Right renal pelvis (tissue), 4 donors: ENCODE measurements around the gene GRB7. TPM values are rescaled to one million over a fixed set of nuclear protein-coding genes. Genes with fewer than 3 reads are reported as not detected.
"Not testable (repeated sequence)": the region's sequence is repeated elsewhere in the genome, so short reads cannot be mapped to it uniquely, and the experiment has no call there.

Experiments used
- DNase-seq, 4 donors: peaks; one replicate each; pipeline ENCODE4 v3.0.0-alpha.2; 2013; ENCODE audit warnings: low read depth in 4 of 4, low spot score in 3 of 4, missing footprints in 1 of 4
- polyA plus RNA-seq, 4 donors: library from polyadenylated mRNA; unstranded; fragments of 120-200 nt; gene quantifications; one replicate each; pipeline ENCODE4 v1.2.1, GENCODE V29; 2013; ENCODE audit not compliant: insufficient read length in 4 of 4

The GRB7 gene
- polyA plus RNA-seq, 4 donors, result 33.5 to 40.5 (median 39.2) TPM

DNA sequence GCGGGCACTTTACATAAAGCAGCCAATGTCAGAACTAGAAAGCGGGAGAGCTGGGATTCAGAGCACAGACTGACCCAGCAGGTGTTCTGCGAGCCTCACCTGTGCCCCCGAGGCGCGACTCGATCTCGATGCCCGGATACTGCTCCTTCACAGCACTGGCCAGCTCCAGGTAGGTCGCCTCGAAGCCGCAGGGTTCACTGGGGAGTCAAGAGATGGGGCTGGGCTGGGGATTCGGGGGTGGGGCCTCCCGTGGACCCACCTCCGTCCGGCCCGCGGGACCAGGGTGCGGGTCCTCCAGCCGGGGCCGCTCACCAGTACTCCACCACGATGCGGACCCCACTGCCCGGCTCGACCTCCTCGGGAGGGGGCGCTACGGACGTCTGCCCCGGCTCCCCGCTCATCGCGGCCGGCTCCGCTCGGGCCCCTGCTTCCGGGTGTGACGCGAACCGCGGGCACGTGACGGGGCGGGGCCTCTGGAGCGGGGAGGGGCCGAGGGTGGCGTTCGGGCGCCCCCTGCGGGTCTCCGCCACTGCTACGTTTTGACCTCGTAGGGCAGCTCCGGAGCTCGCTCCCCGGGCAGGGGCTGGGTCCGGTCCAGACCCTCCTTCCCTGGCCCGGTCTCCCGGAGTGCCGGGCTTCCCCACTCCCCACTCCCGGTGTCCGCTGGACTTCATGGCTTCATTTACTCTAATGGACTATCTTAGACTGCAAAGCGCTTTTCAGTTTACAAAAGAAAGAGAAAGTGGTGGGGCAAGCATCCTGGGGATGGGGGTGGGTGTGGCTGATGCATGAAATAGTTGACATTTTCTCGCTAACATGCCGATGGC lies 7.4 kb upstream of the GRB7 start, which contains the start of gene MIEN1:
TSS of gene MIEN1 (minus strand) at position 438 of the 827 bp plus-strand sequence. CDS start at position 401, 37 bp downstream.
- DNase-seq, result peak in 2 of 4 donors; percentile 77 to 83

DNA sequence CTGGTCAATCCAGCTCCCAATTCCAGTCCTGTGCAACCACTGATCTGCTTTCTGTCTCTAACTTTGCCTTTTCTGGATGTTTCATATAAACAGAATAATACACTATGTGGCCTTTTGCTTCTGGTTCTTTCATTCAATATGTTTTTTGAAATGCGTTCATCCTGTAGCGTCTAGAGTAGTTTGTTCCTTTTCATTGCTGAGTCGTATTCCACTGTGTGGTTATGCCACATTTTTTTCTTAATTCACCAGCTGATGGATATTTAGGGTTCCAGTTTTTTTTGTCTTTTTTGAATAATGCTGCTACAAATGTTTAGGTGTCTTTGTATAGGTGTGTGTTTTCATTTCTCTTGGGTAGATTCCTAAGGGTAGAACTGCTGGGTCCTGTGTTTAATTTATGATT lies 5.2 kb upstream of the GRB7 start:
- DNase-seq, result no peak

DNA sequence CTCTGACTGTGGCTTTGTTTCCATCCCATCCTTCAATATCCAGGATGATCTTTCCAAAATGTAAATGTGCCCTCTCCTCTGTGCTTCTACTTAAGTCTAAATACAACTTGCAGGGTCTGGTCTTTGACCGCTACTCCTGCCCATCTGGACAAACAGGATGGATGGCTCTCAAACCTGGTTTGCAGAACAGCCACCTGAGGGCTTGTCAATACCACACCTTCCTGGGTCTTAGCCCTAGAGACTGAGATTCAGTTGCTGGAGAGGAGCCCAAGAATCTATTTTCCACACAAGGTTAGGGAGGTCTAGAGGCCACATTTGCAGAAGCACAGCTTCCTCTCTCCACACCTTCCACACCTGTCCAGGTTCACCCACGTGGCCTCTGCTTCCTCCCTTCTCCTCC lies 1.9 kb upstream of the GRB7 start:
- DNase-seq, result no peak

DNA sequence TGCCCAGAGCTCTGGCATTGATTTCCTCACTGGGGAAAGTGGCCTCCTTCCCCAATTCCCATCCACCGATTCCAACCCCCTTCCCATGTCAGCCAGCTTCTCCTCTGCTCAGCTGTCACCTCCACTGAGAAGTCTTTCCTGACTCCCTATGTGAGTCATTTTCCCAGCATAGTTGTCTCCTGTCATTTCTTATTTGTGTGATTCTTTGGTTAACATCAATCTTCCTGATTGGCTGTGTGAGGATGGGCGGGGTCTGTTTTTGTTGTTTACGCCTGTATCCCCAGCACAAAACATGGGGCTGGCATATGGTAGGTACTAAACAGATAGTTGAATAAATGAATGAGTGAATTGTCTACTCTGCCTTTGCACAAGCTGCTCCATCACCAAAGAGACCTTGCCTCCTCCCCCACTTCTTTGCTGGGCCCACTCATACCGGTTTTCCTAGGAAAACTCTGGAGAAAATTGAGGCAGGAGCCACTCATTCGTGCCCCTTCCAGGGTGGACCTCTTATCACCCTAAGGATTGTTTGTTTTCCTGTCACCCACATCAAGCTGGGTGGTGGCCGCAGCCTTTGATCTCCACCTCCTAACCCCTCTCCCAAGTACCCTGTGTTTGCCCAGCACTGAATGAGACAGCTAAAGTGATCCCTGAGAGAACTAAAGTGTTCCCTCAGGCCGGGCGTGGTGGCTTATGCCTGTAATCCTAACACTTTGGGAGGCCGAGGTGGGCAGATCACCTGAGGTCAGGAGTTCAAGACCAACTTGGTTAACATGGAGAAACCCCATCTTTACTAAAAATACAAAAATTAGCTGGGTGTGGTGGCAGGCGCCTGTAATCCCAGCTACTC lies 1.2 kb upstream of the GRB7 start:
- DNase-seq, result no peak

DNA sequence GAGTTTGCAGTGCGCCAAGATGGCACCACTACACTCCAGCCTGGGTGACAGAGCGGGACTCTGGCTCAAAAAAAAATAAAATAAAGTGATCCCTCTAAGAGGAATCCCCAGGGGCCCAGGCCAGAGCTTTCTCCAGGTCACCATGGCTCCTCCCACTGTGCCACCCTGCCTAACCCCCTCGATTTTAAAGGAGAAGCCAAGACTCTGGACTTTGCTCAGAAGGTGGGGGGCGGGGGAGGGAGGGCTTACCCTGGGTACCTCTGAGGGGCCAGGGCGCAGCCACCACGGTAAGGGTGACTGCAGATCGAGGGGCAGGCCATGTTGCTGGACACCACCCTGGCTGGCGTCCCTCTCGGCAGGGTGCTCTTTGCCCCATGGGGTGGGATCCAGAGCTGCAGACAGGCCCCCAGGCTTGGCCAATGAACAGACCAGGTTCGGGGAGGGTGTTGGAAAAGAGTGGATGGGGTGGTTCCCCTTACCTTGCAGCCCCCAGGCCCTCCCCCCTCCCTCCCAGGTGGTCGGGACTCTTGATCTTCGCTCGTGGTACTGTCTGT lies 455 bp upstream of the GRB7 start:
- DNase-seq, result no peak

DNA sequence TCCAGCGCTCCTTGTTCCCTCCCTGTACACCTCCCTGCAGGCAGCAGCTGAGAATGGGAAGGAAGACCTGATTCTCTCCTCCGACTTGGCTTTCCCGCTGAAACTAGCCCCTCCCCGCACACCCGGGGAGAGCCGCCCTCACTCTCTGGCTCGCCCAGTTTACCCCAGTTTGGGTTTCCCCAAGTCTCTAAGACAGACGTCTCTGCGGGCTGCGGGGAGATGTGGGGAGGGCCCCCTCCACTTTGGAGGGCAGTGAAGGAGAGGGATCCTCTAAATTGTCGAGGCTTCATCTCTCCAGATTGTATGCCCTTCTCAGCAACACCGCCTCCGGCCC lies 797 bp downstream of the GRB7 start:
- no peak for DNase-seq

DNA sequence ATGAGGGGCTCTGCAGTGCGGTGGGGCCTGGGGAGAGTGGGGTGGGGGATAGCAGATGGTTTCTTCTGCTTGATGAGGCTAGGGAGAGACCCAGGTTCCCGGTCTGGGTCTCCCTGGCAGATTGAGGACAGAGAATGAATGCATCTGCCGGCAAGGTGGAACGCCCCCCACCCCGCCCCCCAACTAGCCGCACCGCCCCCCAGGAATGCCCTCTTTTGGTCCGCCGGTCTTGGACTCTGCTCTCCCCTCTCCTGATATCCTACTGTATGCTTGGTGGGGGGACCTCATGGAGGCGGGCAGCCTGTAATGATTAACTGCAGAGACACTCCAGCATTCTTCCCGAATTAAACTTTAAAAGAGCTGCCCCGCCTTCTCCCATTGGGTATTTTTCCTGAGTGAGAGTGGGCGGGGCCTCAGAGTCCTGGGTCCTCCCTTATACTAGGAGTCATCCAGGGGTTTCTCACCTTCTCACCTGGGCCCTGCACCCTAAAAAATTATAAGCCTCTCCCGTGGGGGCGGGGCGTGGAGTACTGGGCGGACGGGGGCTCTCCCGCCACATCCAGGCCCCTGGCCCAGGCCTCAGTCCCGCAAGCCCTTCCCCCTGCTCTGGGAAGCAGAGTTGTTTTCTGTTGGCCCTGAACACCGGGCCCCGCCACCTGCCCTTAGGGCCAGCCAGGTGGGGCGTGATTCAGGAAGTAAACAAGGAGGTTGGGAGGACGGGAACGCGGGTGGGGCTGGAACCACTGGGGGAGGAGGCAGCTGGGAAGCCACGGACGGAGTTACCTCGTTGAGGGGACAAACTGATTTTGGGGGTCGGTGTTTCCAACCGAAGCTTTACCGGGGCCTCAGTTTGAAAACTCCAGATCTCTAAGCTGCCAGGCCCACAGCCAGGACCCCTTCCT lies 1.5 kb downstream of the GRB7 start:
- peak in 3 of 4 donors; percentile 55 to 85 (median 80) for DNase-seq

DNA sequence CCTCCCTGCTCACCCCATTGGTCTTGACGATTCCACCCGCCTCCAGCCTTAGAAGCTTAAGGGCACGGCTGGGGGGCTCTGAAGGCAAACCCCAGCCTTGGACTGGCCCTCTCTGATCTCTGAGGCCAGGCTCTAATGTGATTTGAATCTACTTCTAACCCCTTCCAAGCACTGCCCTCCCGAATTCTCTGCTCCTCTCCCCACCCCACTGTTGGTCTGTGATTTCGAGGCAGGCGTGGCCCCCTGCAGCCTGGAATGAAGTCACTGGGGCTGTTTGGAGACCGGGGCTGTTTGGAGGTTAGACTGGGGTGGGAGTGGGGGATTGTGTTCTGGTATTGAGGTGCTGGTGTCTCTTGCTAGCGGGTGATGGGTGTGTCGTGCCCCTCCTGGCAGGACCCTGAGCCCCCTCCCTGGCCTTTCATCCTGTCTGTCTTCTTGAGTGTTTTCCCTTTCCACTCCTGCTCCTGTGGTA lies 2.2 kb downstream of the GRB7 start:
- DNase-seq, result no peak

DNA sequence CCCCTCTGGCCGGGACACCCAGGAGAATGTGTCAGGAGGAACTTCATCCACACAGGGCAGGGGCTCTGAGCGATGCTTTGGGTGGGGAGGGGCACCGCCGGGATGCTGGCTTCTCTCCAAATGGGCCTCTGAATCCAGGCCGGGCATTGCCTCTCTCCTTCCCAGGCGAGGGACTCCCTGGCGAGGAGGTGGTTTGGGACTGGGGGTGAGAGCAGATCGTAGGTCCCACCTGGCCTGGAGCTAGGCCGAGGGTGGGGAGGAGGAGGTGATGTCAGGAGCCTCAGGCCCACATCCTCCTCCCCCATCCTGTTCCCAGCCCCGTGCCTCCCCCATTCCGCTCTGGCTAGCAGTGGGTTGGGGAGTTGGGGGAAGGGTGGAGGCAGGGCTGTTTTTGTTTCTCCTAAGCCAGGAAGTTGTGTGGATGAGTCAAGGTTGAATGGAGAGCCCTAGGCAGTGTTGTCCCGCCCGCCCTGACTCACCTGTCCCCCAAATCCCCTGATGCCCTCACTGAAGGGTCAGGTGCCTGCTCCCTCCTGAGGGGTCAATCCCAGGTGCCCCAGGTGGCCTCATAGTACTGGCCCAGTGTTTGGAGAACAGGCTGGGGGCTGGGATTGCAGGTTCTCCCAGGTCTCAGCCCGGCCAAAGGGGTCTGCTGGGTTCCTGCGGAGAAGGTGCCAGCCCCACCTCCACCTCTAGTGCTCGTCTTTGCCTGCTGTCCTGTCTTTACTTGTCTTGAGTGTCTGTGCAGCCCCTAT lies 2.8 kb downstream of the GRB7 start:
- no peak for DNase-seq

DNA sequence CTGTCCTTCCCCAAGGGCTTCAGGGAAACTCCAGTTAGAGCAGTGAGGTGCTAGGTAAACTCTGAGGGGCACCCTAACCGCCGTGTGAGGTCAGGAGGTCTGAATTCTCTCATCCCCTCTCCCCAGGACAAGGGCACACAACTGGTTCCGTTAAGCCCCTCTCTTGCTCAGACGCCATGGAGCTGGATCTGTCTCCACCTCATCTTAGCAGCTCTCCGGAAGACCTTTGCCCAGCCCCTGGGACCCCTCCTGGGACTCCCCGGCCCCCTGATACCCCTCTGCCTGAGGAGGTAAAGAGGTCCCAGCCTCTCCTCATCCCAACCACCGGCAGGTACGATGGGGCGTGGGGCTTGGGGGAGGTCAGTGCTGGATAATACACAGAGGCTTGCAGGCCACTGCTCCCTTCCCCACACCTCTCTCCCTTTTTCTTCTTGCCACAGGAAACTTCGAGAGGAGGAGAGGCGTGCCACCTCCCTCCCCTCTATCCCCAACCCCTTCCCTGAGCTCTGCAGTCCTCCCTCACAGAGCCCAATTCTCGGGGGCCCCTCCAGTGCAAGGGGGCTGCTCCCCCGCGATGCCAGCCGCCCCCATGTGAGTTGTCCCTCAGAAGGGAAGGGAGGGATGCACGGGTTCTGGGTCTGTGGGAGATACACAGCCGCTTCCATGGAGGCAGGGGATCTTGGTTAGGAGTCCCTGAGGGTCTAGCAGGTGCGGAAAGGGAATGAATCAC lies 4.6 kb downstream of the GRB7 start:
- no peak for DNase-seq

DNA sequence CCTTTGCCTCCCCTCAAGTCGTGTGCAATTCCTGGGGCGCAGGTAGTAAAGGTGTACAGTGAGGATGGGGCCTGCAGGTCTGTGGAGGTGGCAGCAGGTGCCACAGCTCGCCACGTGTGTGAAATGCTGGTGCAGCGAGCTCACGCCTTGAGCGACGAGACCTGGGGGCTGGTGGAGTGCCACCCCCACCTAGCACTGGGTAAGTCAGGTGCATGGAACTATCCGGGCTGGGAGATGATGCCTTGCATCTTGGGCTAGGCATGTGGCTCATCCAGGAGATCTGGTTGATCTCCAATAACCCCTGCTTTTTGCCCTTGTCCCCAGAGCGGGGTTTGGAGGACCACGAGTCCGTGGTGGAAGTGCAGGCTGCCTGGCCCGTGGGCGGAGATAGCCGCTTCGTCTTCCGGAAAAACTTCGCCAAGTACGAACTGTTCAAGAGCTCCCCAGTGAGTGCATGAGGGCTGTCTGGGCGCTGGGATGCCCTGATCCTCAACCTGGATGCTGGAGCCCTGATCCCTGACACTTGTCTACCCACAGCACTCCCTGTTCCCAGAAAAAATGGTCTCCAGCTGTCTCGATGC lies 5.2 kb downstream of the GRB7 start:
- DNase-seq, result no peak

DNA sequence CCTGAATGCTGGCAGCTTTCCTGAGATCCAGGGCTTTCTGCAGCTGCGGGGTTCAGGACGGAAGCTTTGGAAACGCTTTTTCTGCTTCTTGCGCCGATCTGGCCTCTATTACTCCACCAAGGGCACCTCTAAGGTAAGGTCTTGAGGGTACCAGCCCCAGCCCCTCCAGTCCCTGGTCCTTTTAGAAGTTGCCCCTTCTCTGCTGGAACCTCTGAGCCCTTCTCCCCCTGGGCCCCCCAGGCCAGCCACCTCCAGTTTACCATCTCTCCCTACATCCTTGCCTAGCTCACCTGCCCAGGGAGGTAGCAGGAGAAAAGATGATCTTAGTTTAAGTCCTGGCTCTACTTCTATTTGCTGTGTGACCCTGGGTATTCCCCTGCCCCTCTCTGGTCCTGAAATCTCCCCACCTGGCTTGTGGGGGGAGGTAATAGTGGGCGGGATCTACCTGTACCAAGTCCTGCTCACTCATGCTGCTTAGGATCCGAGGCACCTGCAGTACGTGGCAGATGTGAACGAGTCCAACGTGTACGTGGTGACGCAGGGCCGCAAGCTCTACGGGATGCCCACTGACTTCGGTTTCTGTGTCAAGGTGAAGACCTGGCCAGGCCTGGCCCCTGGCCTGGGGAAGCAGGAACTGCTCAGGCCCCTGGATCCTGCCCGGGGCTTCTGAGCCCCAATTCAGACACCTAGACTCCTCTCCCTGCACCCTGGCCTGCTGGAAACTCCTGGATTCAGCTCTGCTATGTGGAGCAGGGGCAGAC lies 6.5 kb downstream of the GRB7 start:
- no peak for DNase-seq

DNA sequence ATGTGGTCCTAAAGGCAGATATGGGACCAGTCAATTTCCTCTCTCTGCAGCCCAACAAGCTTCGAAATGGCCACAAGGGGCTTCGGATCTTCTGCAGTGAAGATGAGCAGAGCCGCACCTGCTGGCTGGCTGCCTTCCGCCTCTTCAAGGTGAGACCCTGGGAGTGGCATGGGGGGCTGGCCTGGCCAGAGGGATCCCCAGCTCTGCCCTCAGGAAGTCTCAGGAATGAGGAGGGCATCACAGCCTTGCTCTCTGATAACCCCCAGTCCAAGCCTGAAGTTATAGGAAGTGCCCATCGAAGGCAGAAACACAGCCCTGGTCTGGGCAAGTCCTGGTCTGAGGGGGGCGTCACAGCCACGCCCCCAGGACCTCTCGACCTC lies 7.1 kb downstream of the GRB7 start:
- DNase-seq, result no peak

DNA sequence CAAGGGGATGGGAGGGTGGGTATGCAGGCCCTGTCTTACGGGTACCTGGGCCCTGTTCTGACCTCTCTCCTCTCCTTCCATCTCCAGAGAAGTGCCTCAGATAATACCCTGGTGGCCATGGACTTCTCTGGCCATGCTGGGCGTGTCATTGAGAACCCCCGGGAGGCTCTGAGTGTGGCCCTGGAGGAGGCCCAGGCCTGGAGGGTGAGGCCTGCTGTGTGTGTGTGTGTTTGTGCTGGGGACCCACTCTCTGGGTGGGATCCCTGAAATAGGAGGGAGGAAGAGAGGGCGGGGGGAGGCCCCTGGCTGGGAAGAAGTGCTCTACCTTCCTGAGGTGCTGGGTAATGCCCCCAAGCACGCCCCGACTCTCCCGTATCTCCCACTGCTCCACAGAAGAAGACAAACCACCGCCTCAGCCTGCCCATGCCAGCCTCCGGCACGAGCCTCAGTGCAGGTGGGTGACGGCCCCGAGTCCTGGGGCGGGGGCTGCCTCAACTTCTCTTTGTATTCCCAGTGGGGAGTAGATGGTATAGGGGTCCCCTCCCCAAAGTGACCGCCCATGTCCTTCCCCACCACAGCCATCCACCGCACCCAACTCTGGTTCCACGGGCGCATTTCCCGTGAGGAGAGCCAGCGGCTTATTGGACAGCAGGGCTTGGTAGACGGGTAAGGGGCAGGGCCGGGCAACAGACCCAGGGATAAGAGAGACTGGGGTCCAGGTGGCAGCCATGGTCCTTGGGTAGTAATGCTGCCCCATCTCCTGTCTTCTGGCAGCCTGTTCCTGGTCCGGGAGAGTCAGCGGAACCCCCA lies 7.8 kb downstream of the GRB7 start:
- DNase-seq, result no peak

DNA sequence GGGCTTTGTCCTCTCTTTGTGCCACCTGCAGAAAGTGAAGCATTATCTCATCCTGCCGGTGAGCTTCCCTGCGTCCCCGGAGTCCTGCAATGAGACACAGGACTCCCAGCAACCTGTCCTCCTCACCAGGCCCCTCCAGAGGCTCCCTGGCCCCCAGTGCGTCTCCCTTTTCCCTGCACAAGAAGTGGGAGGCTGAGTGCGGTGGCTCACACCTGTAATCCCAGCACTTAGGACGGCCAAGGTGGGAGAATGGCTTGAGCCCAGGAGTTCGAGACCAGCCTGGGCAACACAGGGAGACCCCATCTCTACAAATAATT lies 8.4 kb downstream of the GRB7 start:
- no peak for DNase-seq

DNA sequence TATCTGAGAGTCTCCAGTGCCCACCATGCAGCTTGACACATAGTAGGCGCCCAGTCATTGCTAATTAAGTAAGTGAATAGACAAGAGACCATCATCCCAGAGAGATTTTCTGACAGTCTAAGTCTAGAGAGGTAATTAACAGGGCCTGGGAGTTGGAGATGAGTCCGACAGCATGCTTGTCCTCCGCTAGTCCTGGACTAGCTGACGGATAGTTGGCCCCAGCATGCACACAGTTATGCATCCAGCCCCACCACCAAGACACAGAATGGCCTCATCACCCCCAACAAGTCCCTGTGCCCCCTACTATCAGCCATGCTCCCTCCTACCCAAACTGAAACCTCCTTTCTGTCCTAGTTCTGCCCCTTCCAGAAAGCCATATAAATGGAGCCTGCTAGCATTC lies 10.0 kb downstream of the GRB7 start:
- DNase-seq, result no peak

DNA sequence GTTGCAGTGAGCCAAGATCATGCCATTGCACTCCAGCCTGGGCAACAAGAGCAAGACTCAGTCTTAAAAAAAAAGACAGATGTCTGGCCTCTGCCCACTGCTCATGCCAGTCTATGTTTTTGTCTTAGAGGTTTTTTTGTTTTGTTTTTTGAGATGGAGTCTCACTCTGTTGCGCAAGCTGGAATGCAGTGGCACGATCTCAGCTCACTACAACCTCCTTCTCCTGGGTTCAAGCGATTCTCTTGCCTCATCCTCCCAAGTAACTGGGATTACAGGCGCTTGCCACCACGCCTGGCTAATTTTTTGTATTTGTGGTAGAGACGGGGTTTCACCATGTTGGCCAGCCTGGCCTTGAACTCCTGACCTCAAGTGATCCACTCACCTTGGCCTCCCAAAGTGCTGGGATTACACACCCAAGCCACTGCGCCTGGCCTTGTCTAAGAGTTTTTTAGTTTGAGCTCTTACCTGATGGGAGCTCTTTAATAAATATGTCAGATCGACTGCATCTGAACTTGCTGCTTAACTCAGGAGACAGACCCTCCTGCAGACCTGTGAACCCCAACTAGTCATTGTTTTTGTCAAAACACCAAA lies 10.8 kb downstream of the GRB7 start:
- not testable (repeated sequence) for DNase-seq
